GM15510 (cell line): ENCODE results near the gene MXRA8.
A peak's percentile ranks its signal among the peaks of the same experiment; 100 is the strongest.

Source experiments
- POLR2A ChIP-seq: IDR thresholded peaks from 3 replicates; pipeline ENCODE4 v1.6.1; 2011; ENCODE audit warnings: borderline replicate concordance; ENCODE audit not compliant: insufficient read length; ENCODE audit errors: extremely low read depth

Gene MXRA8

GRCh38 chr1:1397839-1398523 lies 39.6 kb upstream of the MXRA8 start:
- no peak for TF ChIP-seq POLR2A

DNA sequence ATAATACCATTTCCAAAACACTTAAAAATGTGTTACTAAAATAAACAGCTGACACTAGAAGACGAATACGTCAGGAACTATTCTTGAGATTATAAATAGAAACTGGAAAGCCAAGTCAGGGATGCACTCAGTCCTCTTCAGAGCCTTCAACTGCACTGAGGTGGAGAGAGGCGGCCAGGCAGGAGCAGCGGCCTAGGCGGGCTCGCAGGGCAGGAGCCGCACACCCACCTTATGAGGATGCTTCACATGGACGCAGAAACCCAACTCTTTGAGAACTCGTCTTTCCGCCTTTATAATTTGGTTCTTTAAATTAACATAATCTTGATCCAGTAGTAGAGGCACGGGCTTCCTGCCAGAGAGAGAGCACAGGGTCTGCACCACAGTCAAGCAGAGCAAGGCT lies 36.8 kb upstream of the MXRA8 start:
- TF ChIP-seq POLR2A = no peak

- no peak for TF ChIP-seq POLR2A
Observed at GRCh38 chr1:1394116-1394515, 35.8 kb upstream of the MXRA8 start.

DNA sequence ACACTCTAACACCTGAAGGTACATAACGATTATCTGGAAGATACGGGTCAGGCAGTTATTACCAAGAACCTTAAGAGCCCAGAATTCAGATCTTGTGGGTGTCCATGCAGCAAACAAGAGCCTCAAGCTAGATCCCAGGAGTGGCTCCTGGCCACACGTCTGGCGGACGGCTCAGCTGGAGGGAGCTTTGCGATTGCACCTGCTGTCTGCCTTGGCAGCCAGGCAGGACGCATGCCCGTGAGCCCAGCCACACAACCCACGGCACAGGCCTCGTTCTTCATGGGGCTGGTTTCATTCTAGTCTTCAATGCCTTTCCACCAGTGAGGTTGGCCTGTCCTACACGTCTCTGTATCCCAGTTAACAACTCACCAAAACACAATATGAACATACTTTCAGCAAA lies 35.1 kb upstream of the MXRA8 start:
- TF ChIP-seq POLR2A = no peak

- no peak for TF ChIP-seq POLR2A
Observed at GRCh38 chr1:1393014-1393413, 34.7 kb upstream of the MXRA8 start.

DNA sequence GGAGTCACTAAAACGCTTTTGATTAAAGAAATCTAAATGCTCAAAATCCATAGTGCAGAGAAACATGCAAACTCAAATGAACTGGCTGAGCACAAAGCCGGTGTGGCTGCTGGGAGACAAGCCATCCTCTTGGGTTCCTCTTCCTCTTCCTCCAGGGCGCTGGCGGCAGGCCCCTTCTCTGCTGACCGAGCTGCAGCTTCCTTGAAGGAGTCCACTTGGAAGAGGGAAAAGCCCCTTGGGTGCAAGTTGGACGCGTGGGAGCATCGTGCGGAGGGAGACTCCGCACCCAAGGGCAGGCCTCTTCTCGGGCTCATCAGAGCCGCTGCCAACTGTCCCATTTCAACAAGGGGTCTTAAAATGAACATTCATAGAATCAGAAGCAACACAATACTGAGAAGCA lies 32.9 kb upstream of the MXRA8 start:
- no peak for TF ChIP-seq POLR2A

DNA sequence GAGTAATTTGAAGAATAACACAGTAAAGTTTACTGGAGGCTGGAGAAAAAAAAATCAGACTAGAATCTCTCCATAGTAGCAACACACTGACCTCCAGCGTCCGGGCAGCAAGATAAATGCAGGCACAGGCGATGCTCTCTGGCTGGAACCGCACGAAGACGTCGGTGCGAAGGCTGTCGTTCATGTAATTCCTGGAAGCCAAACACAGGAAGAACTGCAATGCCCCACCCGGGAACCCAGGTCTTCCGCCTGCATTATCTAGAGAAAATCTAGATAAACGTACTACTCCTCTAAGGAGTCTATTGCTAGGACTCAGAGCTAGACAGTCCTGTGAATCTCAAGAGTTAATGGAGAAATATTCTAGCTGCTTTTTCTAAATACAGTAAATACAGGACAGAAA lies 32.3 kb upstream of the MXRA8 start:
- no peak for TF ChIP-seq POLR2A

GRCh38 chr1:1388078-1388472 lies 29.7 kb upstream of the MXRA8 start:
- TF ChIP-seq POLR2A = no peak

GRCh38 chr1:1387098-1388077 lies 29.0 kb upstream of the MXRA8 start:
- TF ChIP-seq POLR2A = no peak

DNA sequence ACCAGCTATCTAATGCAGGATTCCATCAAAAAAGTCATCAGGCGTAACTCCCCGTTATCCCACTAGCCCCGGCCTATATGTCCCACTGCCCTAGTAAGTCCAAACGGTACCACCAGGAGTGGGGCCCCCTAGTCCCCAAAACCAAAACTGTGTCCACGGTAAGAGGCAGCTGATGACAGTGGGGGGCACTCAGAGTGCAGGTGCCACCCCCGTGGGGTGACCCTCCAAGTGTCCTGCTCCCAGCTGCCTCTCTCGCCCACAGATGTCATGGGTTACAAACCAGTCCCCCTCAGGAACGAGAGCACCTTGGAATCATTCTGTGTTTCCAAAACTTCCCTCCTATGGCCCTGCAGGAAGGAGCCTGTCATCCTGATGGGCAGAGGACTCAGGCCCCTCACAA lies 27.6 kb upstream of the MXRA8 start:
- no peak for TF ChIP-seq POLR2A

GRCh38 chr1:1381294-1381693 lies 22.9 kb upstream of the MXRA8 start:
- no peak for TF ChIP-seq POLR2A

- TF ChIP-seq POLR2A = no peak
Observed at GRCh38 chr1:1380860-1381259, 22.5 kb upstream of the MXRA8 start.

DNA sequence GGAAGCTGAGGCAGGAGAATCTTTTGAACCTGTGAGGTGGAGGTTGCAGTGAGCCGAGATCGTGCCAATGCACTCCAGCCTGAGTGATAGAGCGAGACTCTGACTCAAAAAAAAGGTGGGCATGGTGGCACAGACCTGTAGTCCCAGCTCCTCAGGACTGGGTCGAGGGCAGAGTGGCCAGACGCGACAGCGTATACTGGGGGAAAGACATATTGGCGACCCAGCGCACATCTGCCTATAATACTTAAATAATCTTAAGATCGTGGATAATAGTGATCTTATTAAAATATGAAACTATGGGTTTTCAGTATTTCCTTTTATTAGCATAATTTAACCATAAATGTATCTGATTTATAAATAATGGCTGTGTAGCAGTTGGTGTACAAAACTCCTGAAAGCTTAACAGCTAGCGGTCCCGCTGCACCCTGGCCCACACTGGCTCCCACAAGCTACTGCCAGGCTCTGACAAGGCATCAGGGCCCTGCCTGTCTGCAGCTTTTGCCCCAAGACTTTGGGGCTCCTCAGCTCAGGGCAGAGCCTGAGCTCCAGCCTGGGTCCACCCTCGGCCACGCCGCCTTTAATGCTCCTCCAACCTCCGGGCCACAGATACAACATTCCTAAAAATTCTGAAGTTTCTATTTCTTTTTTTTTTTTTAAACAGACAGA lies 19.3 kb upstream of the MXRA8 start:
- TF ChIP-seq POLR2A = no peak

DNA sequence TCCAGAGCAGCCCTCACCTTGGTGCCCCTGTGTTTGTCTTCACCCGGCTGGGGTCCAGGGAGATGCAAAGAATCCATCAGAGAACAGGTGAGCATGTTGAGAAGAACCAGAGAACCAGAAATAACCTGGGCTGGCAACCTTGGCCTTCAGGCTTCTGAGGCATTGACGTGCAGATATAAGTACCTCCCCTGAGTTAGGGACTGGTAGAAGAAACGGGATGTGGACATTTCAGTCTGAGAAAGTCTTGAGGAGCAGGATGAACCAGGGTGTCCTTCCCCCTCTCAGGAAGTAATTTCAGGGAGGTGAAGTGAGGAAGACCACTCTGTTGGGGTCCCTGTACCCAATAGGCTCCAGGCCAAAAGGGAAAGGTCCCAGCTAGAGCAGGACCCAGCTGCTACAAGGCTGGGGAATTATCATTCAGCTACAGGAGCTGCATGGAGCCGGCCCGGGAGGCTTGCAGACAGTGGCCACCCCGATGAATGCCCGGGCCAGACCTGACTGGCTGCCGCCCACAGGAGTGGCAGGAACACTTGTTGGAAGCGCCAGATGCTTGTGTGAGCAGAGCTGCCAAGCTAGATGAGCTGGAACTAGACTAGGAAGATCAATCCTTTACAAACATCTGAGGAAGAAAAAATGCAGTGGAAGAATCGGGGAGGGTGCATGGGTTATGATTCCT lies 18.3 kb upstream of the MXRA8 start:
- TF ChIP-seq POLR2A = no peak

DNA sequence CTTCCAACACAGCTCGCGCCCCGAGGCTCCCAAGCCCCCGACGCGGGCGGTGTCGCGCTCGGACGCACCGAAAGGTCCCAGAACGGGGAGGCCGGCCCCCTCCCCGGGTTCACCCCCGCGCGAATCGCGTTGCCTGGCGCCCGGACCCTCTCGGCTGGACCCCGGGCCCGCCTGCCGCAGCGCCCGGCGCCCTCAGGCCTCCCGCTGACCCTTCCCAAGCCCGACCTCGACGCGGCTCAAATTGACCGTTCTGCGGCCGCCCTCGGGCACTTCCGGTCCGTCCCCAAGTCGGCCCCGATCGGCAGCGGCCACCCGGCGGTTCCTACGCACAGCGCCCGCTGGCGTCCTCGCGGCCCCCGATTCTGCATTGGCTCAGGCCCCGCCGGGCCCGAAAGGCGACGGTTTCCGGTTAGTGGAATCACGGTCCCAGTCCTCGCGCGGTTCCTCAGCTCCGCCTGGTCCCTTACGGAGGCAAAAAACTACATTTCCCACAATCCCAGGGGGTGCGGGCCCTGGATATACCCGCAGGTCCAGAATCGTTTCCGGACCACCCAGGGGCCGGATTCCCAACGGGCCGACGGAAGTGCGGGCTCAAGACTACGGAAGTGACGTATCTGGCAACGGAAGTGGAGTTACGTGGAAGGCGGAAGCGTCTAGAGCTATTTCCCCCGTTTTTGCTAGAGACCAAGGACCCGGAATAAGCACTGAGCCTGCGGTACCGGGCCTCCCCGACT lies 16.7 kb upstream of the MXRA8 start, which contains the start of gene AURKAIP1:
AURKAIP1 (minus strand) TSS at position 279 of the 734 bp plus-strand sequence. CDS start 451 bp downstream, outside the sequence.
- TF ChIP-seq POLR2A = peak; percentile 81

- no peak for TF ChIP-seq POLR2A
Observed at GRCh38 chr1:1374589-1374928, 16.2 kb upstream of the MXRA8 start.
